Mononuclear cell (primary cell): ENCODE data around the gene PTPRC. TPM values are rescaled to one million over a fixed set of nuclear protein-coding genes. Genes with fewer than 3 reads are reported as not detected.

Source experiments
- H3K27me3 ChIP-seq: 2 replicates; pipeline ENCODE4 v1.6.0; 2011; ENCODE audit warnings: low read length, control low read depth; ENCODE audit not compliant: insufficient read depth
- H3K4me1 ChIP-seq: 2 replicates; pipeline ENCODE4 v1.5.1; 2011; ENCODE audit warnings: mild to moderate bottlenecking, low read length, control low read depth; ENCODE audit not compliant: insufficient read depth
- H3K4me3 ChIP-seq: 2 replicates; pipeline ENCODE4 v1.5.1; 2011; ENCODE audit warnings: mild to moderate bottlenecking, low read length, moderate library complexity
- H3K9me3 ChIP-seq: 2 replicates; pipeline ENCODE4 v1.5.1; 2011; ENCODE audit warnings: low read depth, mild to moderate bottlenecking, control low read depth, low read length
- total RNA-seq: library from RNA; depleted of rRNA; stranded (reverse); fragments of >200 nt; gene quantifications from one replicate; pipeline ENCODE4 v1.2.3, GENCODE V29; 2012

The PTPRC gene
- total RNA-seq, 1 donor, result 1,024 TPM

DNA sequence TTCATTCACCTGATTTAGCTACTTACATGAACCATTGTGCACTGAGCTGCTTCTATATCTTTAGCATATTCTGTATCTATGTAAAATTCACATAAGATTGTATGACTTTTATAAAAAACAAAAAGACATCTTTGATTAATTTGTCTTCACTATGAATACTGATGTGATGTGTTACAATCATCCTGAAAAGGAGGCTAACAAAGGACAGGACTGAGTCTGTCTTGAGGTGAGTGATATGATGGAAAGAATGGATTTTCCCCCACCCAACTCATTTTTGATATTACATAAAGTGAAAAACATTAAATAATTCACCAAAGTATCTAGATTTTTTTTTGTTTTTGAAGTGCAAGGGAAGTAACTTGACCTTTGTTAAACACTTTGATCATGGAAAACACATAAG, 9.8 kb downstream of the PTPRC start:
- Histone ChIP-seq H3K4me3 (no peak overlapping the region), H3K27me3 (no peaks in the 10 kb centered on the region), H3K9me3 (no peaks in the 10 kb centered on the region), H3K4me1 (peaks cover 50% of the 10 kb centered on the region)

DNA sequence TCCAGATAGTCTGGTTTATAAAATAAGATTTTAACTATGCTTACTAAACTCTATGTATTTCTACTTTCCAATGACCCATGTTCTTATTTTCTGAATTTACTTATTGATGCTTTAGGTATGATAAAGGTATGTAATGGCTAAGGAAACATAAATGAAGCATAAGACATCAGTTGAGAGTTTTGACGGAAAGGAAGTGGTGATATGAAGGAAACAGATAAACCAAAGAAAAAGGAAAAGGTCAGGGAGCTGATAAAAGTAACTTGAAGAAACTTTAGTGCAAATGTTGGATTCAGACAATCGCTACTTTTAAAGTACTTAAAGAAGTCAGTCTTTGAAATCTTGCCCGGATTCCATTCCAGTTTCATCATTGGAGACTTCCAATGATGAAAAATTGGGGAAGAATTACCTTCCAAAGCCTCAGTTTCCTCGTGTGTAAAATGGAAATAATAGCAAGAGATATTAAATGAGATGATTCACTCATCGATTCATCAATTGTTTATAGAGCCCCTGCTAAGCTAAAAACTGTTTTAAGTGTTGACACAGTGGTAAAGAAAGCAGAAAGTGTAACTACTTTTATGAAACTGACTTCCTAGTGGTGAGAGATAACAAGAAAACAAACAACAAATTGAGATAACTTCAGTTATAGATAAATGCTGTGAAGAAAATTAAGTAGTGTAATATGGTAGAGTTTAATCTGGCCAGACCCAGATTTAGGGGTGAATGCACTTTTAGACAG, 10.6 kb downstream of the PTPRC start:
- Histone ChIP-seq H3K4me3 (no peak overlapping the region), H3K4me1 (peaks cover 46% of the 10 kb centered on the region), H3K9me3 (no peaks in the 10 kb centered on the region), H3K27me3 (no peaks in the 10 kb centered on the region)

DNA sequence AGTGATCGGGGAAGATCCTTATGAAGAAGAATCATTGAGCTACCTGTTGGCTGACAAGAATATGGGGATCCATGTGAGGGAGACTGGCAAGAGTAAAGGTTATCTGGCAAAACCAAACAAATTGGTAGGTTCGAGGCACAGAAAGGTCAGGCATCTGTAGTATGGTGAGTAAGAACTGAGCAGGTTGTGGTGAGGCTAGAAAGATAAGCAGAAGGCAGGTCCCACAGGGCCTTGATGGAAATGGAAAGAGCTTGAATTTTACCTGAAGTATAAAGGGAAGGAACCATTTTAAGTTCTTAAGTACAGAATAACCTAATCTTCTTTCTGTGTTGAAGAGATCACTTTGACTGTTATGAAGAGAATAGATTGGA, 11.1 kb downstream of the PTPRC start:
- H3K9me3 ChIP-seq, result no peaks in the 10 kb centered on the region
- H3K27me3 ChIP-seq, result no peaks in the 10 kb centered on the region
- peaks cover 46% of the 10 kb centered on the region for H3K4me1 ChIP-seq
- no peak overlapping the region for H3K4me3 ChIP-seq

DNA sequence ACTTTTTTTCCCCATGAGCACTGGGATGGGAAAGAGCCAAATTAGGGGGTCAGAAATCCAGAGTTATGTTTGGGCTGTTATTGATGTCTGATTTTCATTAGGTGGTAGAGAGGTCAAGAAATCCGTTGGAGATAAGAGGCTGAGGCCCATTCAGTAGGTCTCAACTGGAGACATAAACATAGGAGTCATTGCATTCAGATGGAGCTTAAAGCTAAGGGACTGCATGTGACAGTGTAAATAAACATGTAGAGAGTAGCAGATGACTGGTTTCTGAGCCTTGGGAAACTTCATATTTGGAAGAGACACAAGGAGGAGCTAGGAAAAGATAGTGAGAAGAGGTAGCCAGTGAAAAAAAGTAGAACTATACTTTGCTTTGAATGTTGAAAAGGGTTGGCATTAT, 11.7 kb downstream of the PTPRC start:
- H3K27me3 ChIP-seq, result no peaks in the 10 kb centered on the region
- no peak overlapping the region for H3K4me3 ChIP-seq
- H3K9me3 ChIP-seq, result no peaks in the 10 kb centered on the region
- H3K4me1 ChIP-seq, result peaks cover 48% of the 10 kb centered on the region

DNA sequence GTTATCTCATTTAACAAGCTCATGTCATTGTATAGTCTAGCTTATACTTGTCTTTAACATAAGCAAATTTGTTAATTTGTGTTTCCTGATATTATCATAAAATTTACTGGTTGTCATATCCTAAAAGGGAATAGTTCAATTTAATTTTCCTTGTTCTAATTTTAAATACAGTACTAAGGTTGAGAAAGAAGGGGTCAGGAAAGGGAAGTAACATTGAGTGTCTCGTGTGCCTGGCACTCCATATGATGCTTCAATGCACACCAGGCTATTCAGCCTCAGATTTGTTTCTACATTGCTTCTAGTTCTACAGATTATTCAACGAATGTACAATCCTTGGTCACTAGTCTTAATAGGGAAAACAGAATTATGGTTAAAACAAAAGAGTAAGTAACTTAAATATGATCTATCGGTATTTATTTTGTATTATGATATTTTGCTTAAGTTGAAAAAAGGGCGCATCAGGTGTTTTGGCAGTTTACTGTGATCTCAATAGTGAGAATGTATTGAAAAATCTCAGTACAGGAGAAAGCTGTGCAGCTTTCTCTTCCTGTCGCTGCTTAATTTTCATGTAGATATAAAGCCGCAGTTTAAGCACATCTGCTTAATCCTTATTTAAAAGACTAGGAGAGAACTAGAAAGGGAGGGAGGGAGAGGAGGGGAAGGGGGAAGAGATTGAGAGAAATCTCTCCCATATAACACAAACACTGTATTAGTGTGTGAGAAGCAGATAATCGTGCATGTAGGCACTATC, 13.0 kb downstream of the PTPRC start:
- H3K4me3 ChIP-seq, result no peak overlapping the region
- peaks cover 53% of the 10 kb centered on the region for H3K4me1 ChIP-seq
- no peaks in the 10 kb centered on the region for H3K27me3 ChIP-seq
- H3K9me3 ChIP-seq, result no peaks in the 10 kb centered on the region

DNA sequence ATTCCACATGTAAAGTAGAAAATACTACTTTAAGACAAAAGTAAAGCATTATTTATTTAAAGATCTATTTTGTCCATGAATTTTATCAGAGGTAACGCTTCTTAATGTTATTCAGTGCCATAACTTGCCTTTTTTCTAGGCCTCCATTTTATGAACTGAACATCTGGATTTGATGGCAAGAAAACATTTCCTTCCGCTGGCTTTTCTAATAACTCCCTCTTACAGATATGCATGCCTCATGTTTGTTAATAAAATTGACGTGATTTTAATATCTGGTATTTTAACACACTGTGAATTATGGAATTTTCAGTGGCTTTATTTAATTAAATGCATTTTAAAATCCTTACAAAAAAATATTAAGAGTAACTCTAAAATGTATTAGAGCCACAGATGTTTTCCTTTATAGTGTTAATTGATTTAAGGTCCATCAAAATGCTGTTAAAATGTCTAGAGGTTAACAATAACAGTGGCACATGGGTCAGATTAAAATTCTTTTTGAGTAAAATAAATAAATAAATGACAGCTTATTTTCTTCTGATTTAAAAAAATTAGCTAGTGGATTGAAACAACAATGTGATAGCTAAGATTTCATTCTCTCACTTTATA, 15.1 kb downstream of the PTPRC start:
- Histone ChIP-seq H3K4me1 (peaks cover 54% of the 10 kb centered on the region), H3K4me3 (no peak overlapping the region), H3K9me3 (no peaks in the 10 kb centered on the region)

DNA sequence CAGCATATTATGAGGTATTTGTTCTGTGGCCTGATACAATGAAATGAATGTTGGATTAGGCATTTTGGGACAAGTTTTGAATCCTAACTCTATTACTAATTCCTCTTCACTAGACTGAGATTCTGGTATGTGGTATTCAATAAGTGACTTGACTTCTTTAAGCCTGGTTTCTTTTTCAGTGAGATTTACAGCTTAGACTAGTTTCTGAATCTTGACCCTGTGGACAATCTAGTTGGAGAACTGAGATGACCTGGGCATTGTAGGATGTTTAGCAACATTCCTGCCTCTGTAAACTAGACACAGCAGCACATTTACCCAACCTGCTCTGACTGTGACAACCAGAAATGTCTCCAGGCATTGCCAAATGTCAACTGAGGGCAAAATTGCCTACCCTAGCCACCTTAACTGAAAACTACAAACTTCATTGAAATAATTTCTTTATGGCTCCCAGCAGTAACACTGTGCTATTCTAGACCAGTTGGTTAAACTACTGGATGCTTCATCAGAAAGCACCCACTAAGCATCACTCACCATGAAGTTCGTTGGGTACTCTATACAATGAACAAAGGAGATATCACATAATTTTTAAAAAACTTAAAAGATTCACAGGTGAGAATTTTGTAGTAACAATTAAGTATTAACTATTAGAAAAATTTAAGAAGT, 16.8 kb downstream of the PTPRC start:
- Histone ChIP-seq H3K4me3 (no peak overlapping the region), H3K9me3 (no peaks in the 10 kb centered on the region), H3K27me3 (no peaks in the 10 kb centered on the region), H3K4me1 (peaks cover 52% of the 10 kb centered on the region)

More for the DNA sequence above, 15.1 kb downstream of the PTPRC start:
- no peaks in the 10 kb centered on the region for H3K27me3 ChIP-seq

DNA sequence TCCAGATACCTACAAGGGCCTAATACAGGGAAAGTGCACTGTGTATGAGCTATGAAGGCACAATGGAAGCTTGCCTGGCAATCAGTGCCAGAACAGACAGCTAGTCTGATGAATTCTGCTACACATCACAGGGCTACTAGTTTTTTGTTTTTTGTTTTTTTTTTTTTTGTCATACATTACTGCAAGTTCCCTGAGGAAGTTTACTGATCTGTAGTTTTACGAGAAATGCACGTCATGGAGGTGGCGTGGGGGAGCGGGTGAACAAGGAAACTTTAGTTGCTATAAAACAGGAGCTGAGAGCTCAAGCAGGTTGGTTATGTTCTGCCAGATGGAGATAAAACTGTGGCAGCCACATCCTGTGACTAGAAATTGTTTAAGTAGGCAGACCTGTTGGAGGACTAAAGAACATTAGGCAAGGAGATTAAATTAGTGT, 17.7 kb downstream of the PTPRC start:
- Histone ChIP-seq H3K9me3 (no peaks in the 10 kb centered on the region), H3K4me3 (no peak overlapping the region), H3K27me3 (no peaks in the 10 kb centered on the region), H3K4me1 (peaks cover 54% of the 10 kb centered on the region)

DNA sequence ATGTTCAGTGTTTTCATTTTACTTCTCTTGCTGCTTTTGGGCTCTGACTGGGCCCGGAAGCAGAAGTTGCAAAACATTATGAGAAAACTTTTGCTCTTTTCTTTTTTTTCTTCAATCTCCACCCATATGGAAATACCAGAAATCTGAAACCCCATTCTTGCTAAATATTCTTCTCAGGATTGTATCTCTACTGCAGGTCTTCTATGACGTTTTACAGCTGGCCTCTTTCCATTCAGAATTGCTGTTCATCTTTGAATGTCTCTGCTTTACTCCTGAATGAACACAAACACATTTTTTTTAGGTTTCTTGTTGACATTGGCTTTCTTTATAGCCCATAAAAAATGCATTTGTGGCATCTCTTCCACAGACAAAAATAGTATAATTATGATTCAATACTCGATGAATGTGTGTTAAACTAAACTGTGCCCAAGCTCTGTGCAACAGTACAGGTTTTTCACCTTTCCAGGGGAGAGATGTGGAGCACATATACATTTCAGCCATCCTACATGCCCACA, 18.8 kb downstream of the PTPRC start:
- no peaks in the 10 kb centered on the region for H3K27me3 ChIP-seq
- no peaks in the 10 kb centered on the region for H3K9me3 ChIP-seq
- peaks cover 51% of the 10 kb centered on the region for H3K4me1 ChIP-seq
- H3K4me3 ChIP-seq, result no peak overlapping the region

DNA sequence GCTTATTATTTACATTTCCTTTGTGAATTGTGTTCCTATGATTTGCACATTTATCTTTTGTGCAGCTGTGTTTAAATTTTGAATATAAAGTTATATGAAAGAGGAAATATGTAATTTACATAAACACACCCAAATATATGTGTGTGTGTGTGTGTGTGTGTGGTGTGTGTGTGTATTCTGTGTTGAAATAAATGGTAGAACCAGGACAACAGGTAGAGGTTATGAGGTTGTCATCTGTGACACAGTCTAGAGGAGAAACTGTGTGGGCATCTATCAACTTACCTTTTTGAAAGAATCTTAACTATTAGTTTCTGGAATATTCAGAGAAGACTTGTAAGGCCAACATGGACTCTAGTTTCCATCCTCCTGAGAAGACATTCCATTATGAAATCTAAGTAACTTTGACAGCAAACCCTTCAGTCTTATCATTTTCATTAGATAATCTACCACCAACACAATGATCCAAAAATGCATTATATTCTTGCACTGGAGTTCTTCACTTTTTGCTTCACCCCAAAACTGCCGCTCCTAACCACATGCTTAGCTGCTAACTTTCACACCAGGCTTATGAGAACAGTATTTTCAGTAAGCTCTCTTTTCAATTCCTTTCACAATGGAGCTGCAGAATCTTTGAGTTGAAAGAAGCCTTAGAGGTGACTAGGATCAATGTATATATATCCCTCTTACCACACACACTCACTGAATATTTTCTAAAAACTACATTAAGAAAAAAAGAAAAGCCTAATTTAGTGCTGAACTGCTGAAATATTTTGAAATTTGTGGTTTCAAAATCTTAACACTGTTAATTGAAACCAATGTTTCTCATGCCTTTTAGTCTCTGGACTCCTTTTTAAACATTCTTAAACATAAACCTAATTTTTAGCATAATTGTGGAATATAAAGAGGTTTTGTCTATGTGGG, 21.8 kb downstream of the PTPRC start:
- Histone ChIP-seq H3K4me1 (peaks cover 72% of the 10 kb centered on the region), H3K27me3 (no peaks in the 10 kb centered on the region), H3K4me3 (no peak overlapping the region)

DNA sequence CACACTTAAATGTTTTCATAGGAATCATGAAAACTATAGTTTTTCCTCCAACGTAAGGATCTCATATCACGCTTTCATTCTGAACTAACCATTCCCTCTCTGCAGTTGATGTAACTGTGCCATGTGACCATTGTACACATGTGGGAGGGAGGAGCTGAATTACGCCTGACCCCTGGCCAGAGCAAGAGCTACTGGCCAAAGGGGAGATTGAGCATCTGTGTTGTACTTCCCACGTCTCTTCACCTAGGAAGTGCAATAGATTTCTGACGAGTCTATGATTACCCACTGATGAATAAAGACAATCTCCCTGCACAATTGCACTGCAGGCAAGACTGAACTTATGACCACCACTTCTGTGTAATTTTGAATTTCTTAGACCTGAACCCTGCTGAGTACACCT, 24.0 kb downstream of the PTPRC start:
- peaks cover 73% of the 10 kb centered on the region for H3K4me1 ChIP-seq
- no peaks in the 10 kb centered on the region for H3K9me3 ChIP-seq
- H3K27me3 ChIP-seq, result no peaks in the 10 kb centered on the region
- no peak overlapping the region for H3K4me3 ChIP-seq

More for the DNA sequence above, 21.8 kb downstream of the PTPRC start:
- H3K9me3 ChIP-seq, result no peaks in the 10 kb centered on the region

DNA sequence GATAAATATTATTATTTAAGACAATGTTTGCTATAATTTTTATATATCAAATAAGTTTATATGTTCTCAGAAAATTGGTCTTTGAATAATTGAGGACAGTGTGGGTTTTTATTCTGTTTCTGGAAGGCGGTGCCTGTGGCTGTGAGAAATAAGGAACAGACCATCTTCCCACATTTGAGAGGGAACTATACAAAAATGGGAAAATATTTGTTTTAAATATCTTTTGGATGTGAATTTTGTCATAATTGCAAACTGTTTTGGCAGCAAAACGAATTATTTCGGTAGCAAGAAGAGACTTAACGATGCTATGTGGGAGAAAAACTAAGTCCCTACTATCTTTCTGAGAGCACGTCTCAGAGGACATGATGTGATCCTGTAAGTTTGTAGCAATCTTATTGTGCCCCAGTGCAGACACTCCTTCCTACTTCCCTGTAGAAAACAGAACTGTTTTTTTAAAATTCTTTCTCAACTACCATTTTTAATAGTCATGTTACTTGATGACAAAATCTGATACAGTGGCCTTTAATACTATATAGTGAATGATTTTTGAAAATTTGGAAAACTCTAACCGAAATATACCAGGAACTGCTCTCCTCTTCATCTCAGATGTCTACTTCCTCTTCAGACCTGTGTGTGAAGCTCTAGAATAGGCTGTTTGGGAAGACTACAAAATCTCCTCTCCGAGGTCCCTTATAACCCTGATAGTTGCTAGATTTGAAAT, 25.4 kb downstream of the PTPRC start:
- no peak overlapping the region for H3K4me3 ChIP-seq
- no peaks in the 10 kb centered on the region for H3K27me3 ChIP-seq
- peaks cover 74% of the 10 kb centered on the region for H3K4me1 ChIP-seq
- H3K9me3 ChIP-seq, result no peaks in the 10 kb centered on the region

DNA sequence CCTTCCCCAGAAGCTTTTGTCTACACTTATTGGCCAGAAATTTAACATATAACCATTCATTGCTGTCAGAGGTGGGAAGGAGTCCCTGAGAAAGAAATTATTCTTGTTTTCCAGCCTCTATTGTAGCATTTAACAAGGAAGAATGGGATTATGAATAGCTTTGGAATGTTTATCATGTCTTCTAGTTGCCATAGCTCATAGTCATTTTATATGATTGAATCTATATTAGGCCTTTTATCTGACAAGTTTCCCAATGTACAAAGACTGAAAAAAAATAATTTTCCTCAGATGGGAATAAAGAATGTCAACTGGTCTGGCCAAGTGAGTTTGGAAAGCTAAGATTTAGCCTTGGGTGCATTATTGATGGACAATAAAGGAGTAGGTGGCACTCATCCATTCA, 28.3 kb downstream of the PTPRC start:
- Histone ChIP-seq H3K4me3 (no peak overlapping the region), H3K4me1 (peaks cover 73% of the 10 kb centered on the region), H3K9me3 (no peaks in the 10 kb centered on the region), H3K27me3 (no peaks in the 10 kb centered on the region)

DNA sequence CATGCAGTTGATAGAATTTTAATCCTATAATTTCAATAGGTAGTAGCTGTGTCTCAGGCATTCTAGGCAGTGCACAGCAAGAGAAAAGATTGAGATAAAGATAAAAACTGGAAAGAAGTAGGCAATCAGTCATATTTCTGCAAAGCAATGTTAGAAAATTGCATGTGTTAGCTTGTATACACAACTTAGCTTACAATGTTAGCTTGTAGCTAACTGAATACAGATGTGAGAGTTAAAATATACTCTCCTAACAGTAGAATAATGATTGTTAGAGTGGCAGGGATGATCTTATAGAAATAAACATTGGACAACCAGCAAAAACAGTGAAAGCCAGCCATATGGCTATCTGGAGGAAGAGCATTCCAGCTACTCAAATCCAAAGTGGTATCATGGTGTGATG, 29.0 kb downstream of the PTPRC start:
- Histone ChIP-seq H3K4me1 (peaks cover 76% of the 10 kb centered on the region), H3K9me3 (no peaks in the 10 kb centered on the region), H3K27me3 (no peaks in the 10 kb centered on the region), H3K4me3 (no peak overlapping the region)
